WTC11 (cell line): ENCODE measurements around the gene APMAP. TPM values are rescaled to one million over a fixed set of nuclear protein-coding genes. Genes with fewer than 3 reads are reported as not detected.

Experiments used
- ATAC-seq: fragments of 200-7000 bp; cut with Tn5 transposase; 2 replicates; pipeline ENCODE4 v1.10.0; 2021; ENCODE audit warnings: mild to moderate bottlenecking, moderate library complexity
- CTCF ChIA-PET: fragments of 300-600 bp; sonication (Branson Sonifier 250); formaldehyde crosslinking; loops from one replicate; lab custom pipeline; 2021; ENCODE audit warnings: antibody characterized with exemption; lab: Charles Lee
- POLR2A ChIA-PET: fragments of 350-600 bp; sonication (Branson Sonifier 250); formaldehyde crosslinking; loops from one replicate; lab custom pipeline; 2021; ENCODE audit warnings: antibody characterized with exemption; lab: Charles Lee
- DNase-seq: peaks from one replicate; pipeline ENCODE4 v3.0.0; 2021; ENCODE audit warnings: low spot score
- H3K27ac Mint-ChIP-seq: 2 replicates; pipeline ENCODE4 v1.8.0; 2021; ENCODE audit warnings: mixed read lengths
- H3K27me3 Mint-ChIP-seq: 2 replicates; pipeline ENCODE4 v1.8.0; 2021; ENCODE audit warnings: low read depth, mild to moderate bottlenecking, moderate library complexity, mixed read lengths
- H3K36me3 Mint-ChIP-seq: 2 replicates; pipeline ENCODE4 v1.8.0; 2021; ENCODE audit warnings: mixed read lengths
- H3K4me1 Mint-ChIP-seq: 2 replicates; pipeline ENCODE4 v1.8.0; 2022; ENCODE audit warnings: mixed read lengths
- H3K4me3 Mint-ChIP-seq: 2 replicates; pipeline ENCODE4 v1.8.0; 2021; ENCODE audit warnings: mild to moderate bottlenecking, moderate library complexity, mixed read lengths
- H3K9me3 Mint-ChIP-seq: 2 replicates; pipeline ENCODE4 v1.8.0; 2021; ENCODE audit warnings: mixed read lengths
- AR ChIP-seq: fragments of 250-450 bp; sonication (Bioruptor Pico); IDR thresholded peaks from 2 replicates; pipeline ENCODE4 v1.9.0; 2021; ENCODE audit warnings: mild to moderate bottlenecking
- ATF2 ChIP-seq: sonication (generic); formaldehyde crosslinking; IDR thresholded peaks from 2 replicates; pipeline ENCODE4 v1.8.1; 2022; ENCODE audit warnings: low read depth, missing genetic modification reagents, borderline replicate concordance
- CREM ChIP-seq: sonication (generic); formaldehyde crosslinking; IDR thresholded peaks from 2 replicates; pipeline ENCODE4 v1.8.1; 2022; ENCODE audit warnings: mild to moderate bottlenecking, missing genetic modification reagents, moderate library complexity
- CTCF ChIP-seq: fragments of 200-600 bp; IDR thresholded peaks from 2 replicates; pipeline ENCODE4 v1.8.0; 2022; ENCODE audit warnings: antibody characterized with exemption
- ERG ChIP-seq: fragments of 250-450 bp; sonication (Bioruptor Pico); IDR thresholded peaks from 2 replicates; pipeline ENCODE4 v1.8.0; 2021; ENCODE audit warnings: mild to moderate bottlenecking
- GTF2I ChIP-seq: fragments of 250-450 bp; sonication (Bioruptor Pico); conservative IDR thresholded peaks from 2 replicates; pipeline ENCODE4 v1.4.0; 2021; ENCODE audit warnings: mild to moderate bottlenecking
- JUN ChIP-seq: sonication (generic); formaldehyde crosslinking; IDR thresholded peaks from 2 replicates; pipeline ENCODE4 v1.8.0; 2023; ENCODE audit warnings: mild to moderate bottlenecking, missing genetic modification reagents
- MAX ChIP-seq: sonication (generic); formaldehyde crosslinking; IDR thresholded peaks from 2 replicates; pipeline ENCODE4 v1.8.0; 2022; ENCODE audit warnings: mild to moderate bottlenecking, missing genetic modification reagents
- NFATC4 ChIP-seq: fragments of 250-450 bp; sonication (Bioruptor Pico); IDR thresholded peaks from 2 replicates; pipeline ENCODE4 v1.9.0; 2021; ENCODE audit warnings: mild to moderate bottlenecking
- NR1H2 ChIP-seq: sonication (generic); formaldehyde crosslinking; IDR thresholded peaks from 2 replicates; pipeline ENCODE4 v1.9.0; 2021; ENCODE audit warnings: mild to moderate bottlenecking, moderate library complexity, missing genetic modification reagents
- NR2C2 ChIP-seq: sonication (generic); formaldehyde crosslinking; IDR thresholded peaks from 2 replicates; pipeline ENCODE4 v1.8.0; 2022; ENCODE audit warnings: mild to moderate bottlenecking, missing genetic modification reagents
- NR3C1 ChIP-seq: sonication (generic); formaldehyde crosslinking; conservative IDR thresholded peaks from 2 replicates; pipeline ENCODE4 v1.8.1; 2023; ENCODE audit warnings: low read depth, mild to moderate bottlenecking, missing genetic modification reagents
- OVOL2 ChIP-seq: fragments of 250-450 bp; sonication (Bioruptor Pico); IDR thresholded peaks from 2 replicates; pipeline ENCODE4 v1.9.0; 2021; ENCODE audit warnings: mild to moderate bottlenecking, borderline replicate concordance
- PREB ChIP-seq: sonication (generic); formaldehyde crosslinking; IDR thresholded peaks from 2 replicates; pipeline ENCODE4 v1.8.1; 2022; ENCODE audit warnings: mild to moderate bottlenecking, missing genetic modification reagents, moderate library complexity, borderline replicate concordance
- RORB ChIP-seq: fragments of 250-450 bp; sonication (Bioruptor Pico); IDR thresholded peaks from 2 replicates; pipeline ENCODE4 v1.9.0; 2021; ENCODE audit warnings: mild to moderate bottlenecking
- ZNF138 ChIP-seq: sonication (generic); formaldehyde crosslinking; conservative IDR thresholded peaks from 2 replicates; pipeline ENCODE4 v1.8.1; 2022; ENCODE audit warnings: mild to moderate bottlenecking, moderate library complexity, missing genetic modification reagents
- ZNF396 ChIP-seq: fragments of 250-450 bp; sonication (Bioruptor Pico); IDR thresholded peaks from 2 replicates; pipeline ENCODE4 v1.8.0; 2021; ENCODE audit warnings: mild to moderate bottlenecking, moderate library complexity, borderline replicate concordance
- ZNF416 ChIP-seq: fragments of 250-450 bp; sonication (Bioruptor Pico); IDR thresholded peaks from 2 replicates; pipeline ENCODE4 v1.9.0; 2021; ENCODE audit warnings: mild to moderate bottlenecking, inconsistent platforms
- ZNF425 ChIP-seq: fragments of 250-450 bp; sonication (Bioruptor Pico); conservative IDR thresholded peaks from 2 replicates; pipeline ENCODE4 v1.9.0; 2021; ENCODE audit warnings: mild to moderate bottlenecking
- ZNF671 ChIP-seq: fragments of 250-450 bp; sonication (Bioruptor Pico); IDR thresholded peaks from 2 replicates; pipeline ENCODE4 v1.8.0; 2021; ENCODE audit warnings: mild to moderate bottlenecking
- total RNA-seq: library from RNA; stranded (reverse); gene quantifications from 3 replicates; pipeline ENCODE4 v1.2.3, GENCODE V29; 2021

Gene APMAP
- total RNA-seq, 1 experiment from 2014 or later: 55.3 TPM

GRCh38 chr20:24917797-24918578, 74.6 kb downstream of the APMAP start:
- ATAC-seq (peak; percentile 95), DNase-seq (peak; percentile 81)
- no peak overlapping the region for H3K27ac Mint-ChIP-seq
- peaks cover 22% of the 10 kb centered on the region for H3K36me3 Mint-ChIP-seq
- POLR2A ChIA-PET: no interaction called here
- no peak overlapping the region for H3K4me3 Mint-ChIP-seq
- H3K9me3 Mint-ChIP-seq: peaks cover 23% of the 10 kb centered on the region
- peaks cover 3% of the 10 kb centered on the region; the same call in 1 of the 2 replicates for H3K27me3 Mint-ChIP-seq
- no peak for TF ChIP-seq ERG (CRISPR knock-in tag)
- TF ChIP-seq ZNF425 (CRISPR knock-in tag): no peak
- TF ChIP-seq NR2C2: no peak
- no peak for TF ChIP-seq NR3C1
- no peak for TF ChIP-seq ZNF671
- TF ChIP-seq CTCF: peak; percentile 93
- TF ChIP-seq JUN (CRISPR knock-in tag): no peak
- TF ChIP-seq ZNF416 (CRISPR knock-in tag): no peak
- TF ChIP-seq GTF2I: no peak
- CTCF ChIA-PET: interaction anchor here (0.5 to 3.6 kb wide), 24 partner anchors 13 to 980 kb away, joined by 3 to 54 read pairs (median 3); no protein-coding TSS in a partner anchor
- H3K4me1 Mint-ChIP-seq: peaks cover 14% of the 10 kb centered on the region

- Mint-ChIP-seq H3K4me3 (no peak overlapping the region), H3K27ac (no peak overlapping the region), H3K9me3 (peaks cover 22% of the 10 kb centered on the region), H3K27me3 (peaks cover 3% of the 10 kb centered on the region; the same call in 1 of the 2 replicates), H3K36me3 (peaks cover 16% of the 10 kb centered on the region), H3K4me1 (peaks cover 17% of the 10 kb centered on the region)
- ATAC-seq: no peak
- TF ChIP-seq RORB (CRISPR knock-in tag) (no peak), NFATC4 (CRISPR knock-in tag) (no peak), AR (CRISPR knock-in tag) (no peak), OVOL2 (CRISPR knock-in tag) (no peak), NR1H2 (CRISPR knock-in tag) (no peak), ZNF138 (CRISPR knock-in tag) (no peak), PREB (CRISPR knock-in tag) (no peak), MAX (CRISPR knock-in tag) (no peak), ZNF396 (CRISPR knock-in tag) (no peak), ZNF425 (CRISPR knock-in tag) (no peak), ATF2 (CRISPR knock-in tag) (no peak), CREM (CRISPR knock-in tag) (no peak), GTF2I (no peak)
- DNase-seq: no peak
- CTCF ChIA-PET: interaction anchor here (0.7 to 3.6 kb wide), 2 partner anchors 13 to 132 kb away, joined by 3 to 54 read pairs; no protein-coding TSS in a partner anchor
- POLR2A ChIA-PET: no interaction called here
Measured at GRCh38 chr20:24917056-24917455, 75.5 kb downstream of the APMAP start.
